AG04449 (cell line): ENCODE measurements around the gene PLP1.
A peak's percentile ranks its signal among the peaks of the same experiment; 100 is the strongest.

Experiments
- CTCF ChIA-PET: fragments of 350-600 bp; formaldehyde crosslinking; extraction: SDS; loops from one replicate; lab custom pipeline; 2021; ENCODE audit warnings: antibody characterized with exemption; lab: Yijun Ruan, JAX
- POLR2A ChIA-PET: fragments of 400-600, 350-600 bp; formaldehyde crosslinking; extraction: SDS; loops from one replicate; lab custom pipeline; 2020; ENCODE audit warnings: antibody characterized with exemption, inconsistent platforms; lab: Yijun Ruan, JAX
- DNase-seq: peaks from one replicate; pipeline ENCODE4 v3.0.0-alpha.2; 2010; ENCODE audit warnings: low read depth, low spot score
- H3K4me3 ChIP-seq: 2 replicates; pipeline ENCODE4 v1.5.1; 2011; ENCODE audit warnings: low read depth, mild to moderate bottlenecking, control low read depth, low read length
- TF ChIP-seq, protein P1 (sequence below): IDR thresholded peaks from one replicate; pipeline ENCODE4 v1.5.1; 2011; ENCODE audit warnings: mild to moderate bottlenecking, moderate library complexity, low read length, control low read depth, inconsistent platforms; ENCODE audit not compliant: insufficient read depth; ENCODE audit errors: missing control alignments

PLP1 gene

DNA sequence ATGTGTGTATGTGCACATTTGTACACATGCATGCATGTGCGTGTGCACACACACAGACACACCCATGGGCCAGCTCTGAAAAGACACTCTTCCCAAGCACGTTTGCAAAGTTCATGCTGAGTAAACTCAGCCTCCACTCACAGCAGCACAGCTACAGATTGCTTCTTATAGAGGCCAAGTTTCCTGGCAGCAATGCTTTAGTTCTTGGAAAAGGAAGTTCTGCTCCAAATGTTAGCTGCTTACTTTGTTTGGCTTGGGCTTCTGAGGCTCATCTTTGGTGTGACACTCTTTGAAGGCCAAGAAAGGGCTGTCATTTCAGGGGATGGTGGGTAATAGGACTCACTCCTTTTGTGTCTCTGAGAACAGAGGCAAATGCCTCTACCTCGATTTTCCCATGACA, 6.6 kb downstream of the PLP1 start:
- TF ChIP-seq, protein P1, sequence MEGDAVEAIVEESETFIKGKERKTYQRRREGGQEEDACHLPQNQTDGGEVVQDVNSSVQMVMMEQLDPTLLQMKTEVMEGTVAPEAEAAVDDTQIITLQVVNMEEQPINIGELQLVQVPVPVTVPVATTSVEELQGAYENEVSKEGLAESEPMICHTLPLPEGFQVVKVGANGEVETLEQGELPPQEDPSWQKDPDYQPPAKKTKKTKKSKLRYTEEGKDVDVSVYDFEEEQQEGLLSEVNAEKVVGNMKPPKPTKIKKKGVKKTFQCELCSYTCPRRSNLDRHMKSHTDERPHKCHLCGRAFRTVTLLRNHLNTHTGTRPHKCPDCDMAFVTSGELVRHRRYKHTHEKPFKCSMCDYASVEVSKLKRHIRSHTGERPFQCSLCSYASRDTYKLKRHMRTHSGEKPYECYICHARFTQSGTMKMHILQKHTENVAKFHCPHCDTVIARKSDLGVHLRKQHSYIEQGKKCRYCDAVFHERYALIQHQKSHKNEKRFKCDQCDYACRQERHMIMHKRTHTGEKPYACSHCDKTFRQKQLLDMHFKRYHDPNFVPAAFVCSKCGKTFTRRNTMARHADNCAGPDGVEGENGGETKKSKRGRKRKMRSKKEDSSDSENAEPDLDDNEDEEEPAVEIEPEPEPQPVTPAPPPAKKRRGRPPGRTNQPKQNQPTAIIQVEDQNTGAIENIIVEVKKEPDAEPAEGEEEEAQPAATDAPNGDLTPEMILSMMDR = no peak
- ChIA-PET POLR2A (no interaction called here), CTCF (interaction anchor here (1.7 to 3.2 kb wide), 3 partner anchors 9 to 73 kb away, joined by 4 to 17 read pairs (median 6); partner anchors contain the start of gene TMEM31)
- no peak overlapping the region for H3K4me3 ChIP-seq
- DNase-seq = no peak

DNA sequence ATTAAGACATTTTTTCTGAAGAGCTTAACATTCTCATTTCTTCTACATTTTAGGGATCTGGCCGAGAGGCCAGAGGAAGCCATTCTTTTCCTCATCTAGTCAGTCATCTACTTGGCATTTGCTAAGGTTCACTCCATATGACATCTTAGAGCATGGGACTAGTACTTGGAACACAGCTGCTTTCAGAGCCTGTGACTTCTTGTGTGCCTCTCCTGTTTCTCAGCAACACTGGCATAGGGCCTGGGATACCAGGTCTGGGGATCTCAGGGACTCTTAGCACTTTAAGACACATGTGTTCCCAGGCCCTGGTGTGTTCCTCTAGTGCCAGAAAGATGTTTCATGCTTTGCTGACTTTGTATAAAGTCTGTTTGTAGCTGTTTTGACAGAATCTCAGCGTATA, 7.3 kb downstream of the PLP1 start:
- ChIA-PET CTCF (interaction anchor here (1.7 to 3.2 kb wide), 2 partner anchors 9 kb away, joined by 4 to 17 read pairs; no protein-coding TSS in a partner anchor), POLR2A (no interaction called here)
- no peak for DNase-seq
- H3K4me3 ChIP-seq = no peak overlapping the region
- TF ChIP-seq, protein P1 = no peak

DNA sequence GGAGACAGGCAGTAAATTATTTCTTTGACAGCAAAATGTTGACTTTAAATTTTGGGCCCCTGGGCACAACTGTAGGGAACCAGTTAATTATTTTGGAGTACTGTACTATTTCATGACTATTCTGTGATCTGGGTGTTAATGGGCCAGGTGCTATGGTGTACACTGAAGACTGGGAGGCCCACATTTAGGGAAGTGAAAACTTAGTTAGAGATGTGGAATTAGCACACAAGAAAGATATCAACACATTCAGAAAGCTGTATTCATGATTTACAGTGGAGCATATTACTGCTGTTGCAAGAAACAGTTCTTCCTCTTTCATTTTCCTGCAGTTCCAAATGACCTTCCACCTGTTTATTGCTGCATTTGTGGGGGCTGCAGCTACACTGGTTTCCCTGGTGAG, 12.4 kb downstream of the PLP1 start:
- no peak overlapping the region for H3K4me3 ChIP-seq
- ChIA-PET POLR2A (no interaction called here), CTCF (no interaction called here)
- TF ChIP-seq, protein P1 = no peak
- no peak for DNase-seq

DNA sequence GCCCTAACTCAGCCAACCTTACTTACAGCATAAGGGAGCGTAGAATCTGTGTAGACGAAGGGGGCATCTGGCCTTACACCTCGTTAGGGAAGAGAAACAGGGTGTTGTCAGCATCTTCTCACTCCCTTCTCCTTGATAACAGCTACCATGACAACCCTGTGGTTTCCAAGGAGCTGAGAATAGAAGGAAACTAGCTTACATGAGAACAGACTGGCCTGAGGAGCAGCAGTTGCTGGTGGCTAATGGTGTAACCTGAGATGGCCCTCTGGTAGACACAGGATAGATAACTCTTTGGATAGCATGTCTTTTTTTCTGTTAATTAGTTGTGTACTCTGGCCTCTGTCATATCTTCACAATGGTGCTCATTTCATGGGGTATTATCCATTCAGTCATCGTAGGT, 14.6 kb downstream of the PLP1 start:
- POLR2A ChIA-PET = no interaction called here
- CTCF ChIA-PET = no interaction called here
- TF ChIP-seq, protein P1 = no peak
- no peak overlapping the region for H3K4me3 ChIP-seq
- no peak for DNase-seq

DNA sequence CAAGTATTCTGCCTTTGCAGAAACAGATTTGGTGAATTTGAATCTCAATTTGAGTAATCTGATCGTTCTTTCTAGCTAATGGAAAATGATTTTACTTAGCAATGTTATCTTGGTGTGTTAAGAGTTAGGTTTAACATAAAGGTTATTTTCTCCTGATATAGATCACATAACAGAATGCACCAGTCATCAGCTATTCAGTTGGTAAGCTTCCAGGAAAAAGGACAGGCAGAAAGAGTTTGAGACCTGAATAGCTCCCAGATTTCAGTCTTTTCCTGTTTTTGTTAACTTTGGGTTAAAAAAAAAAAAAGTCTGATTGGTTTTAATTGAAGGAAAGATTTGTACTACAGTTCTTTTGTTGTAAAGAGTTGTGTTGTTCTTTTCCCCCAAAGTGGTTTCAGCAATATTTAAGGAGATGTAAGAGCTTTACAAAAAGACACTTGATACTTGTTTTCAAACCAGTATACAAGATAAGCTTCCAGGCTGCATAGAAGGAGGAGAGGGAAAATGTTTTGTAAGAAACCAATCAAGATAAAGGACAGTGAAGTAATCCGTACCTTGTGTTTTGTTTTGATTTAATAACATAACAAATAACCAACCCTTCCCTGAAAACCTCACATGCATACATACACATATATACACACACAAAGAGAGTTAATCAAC, 15.3 kb downstream of the PLP1 start:
- CTCF ChIA-PET = no interaction called here
- no peak overlapping the region for H3K4me3 ChIP-seq
- POLR2A ChIA-PET = no interaction called here
- no peak for DNase-seq
- TF ChIP-seq, protein P1 = no peak

DNA sequence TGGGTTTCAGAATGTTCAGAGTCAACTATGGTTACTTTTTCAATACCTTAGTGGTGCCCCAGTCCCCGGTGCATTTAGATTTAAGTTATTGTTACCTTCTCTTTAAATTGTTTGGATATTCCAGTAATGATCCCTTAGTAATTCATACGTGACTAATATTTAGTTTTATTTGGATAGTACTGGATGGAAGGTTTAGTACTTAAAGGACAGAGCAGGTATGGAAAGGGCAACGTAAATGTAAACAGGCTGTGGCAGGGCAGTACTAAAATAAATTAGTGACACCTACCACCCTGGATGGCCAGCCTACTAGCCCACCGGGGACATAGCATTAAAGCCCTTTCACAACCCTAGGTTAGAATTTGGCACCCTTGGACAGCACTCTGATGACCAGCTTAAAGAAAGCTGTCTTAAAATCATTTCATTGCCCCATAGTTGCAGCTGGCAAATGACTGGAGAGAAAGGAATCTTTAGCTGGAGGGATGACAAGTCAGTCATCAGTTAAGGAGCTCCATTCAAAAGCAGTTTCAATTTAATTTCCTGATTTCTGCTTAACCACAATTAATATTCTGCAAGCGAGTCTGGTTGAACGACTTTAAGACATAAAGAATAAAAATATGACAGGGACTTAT, 16.4 kb downstream of the PLP1 start:
- TF ChIP-seq, protein P1 = no peak
- ChIA-PET CTCF (interaction anchor here (0.5 to 1.4 kb wide), 5 partner anchors 10 to 305 kb away, joined by 3 to 4 read pairs (median 3); no protein-coding TSS in a partner anchor), POLR2A (no interaction called here)
- peak overlapping the region; percentile 32 for H3K4me3 ChIP-seq
- peak; percentile 7 for DNase-seq
